Activated naive CD4-positive, alpha-beta T cell treated with anti-CD3 and anti-CD28 coated beads, Interleukin-2, amount 10 ng/mL, durations not matched to agents 7 days and 5 days (primary cell): ENCODE results near the gene SLC35F3.

Experiments used
- CTCF ChIA-PET: fragments of 350-600 bp; sonication (Branson Sonifier 250); formaldehyde crosslinking; loops from one replicate; lab custom pipeline; 2021; ENCODE audit warnings: antibody characterized with exemption; lab: Charles Lee
- DNase-seq: peaks from one replicate; pipeline ENCODE4 v3.0.0-alpha.2; 2020
- H3K27ac Mint-ChIP-seq: one replicate; pipeline ENCODE4 v1.8.0; 2021; ENCODE audit warnings: mild to moderate bottlenecking, moderate library complexity, mixed read lengths
- H3K27me3 Mint-ChIP-seq: one replicate; pipeline ENCODE4 v1.8.0; 2021; ENCODE audit warnings: mild to moderate bottlenecking, mixed read lengths
- H3K36me3 Mint-ChIP-seq: one replicate; pipeline ENCODE4 v1.8.0; 2021; ENCODE audit warnings: mixed read lengths
- H3K4me1 Mint-ChIP-seq: one replicate; pipeline ENCODE4 v1.8.0; 2021; ENCODE audit warnings: mixed read lengths
- H3K4me3 Mint-ChIP-seq: one replicate; pipeline ENCODE4 v1.8.0; 2021; ENCODE audit warnings: mild to moderate bottlenecking, moderate library complexity, mixed read lengths
- H3K9me3 Mint-ChIP-seq: one replicate; pipeline ENCODE4 v1.8.0; 2021; ENCODE audit warnings: mixed read lengths

SLC35F3 gene

GRCh38 chr1:234262754-234263105 lies 358.3 kb downstream of the SLC35F3 start:
- Mint-ChIP-seq H3K9me3 (peaks cover 4% of the 10 kb centered on the region), H3K4me1 (peaks cover 14% of the 10 kb centered on the region), H3K4me3 (no peak overlapping the region), H3K27me3 (no peaks in the 10 kb centered on the region), H3K36me3 (peaks cover 25% of the 10 kb centered on the region), H3K27ac (no peak overlapping the region)
- CTCF ChIA-PET, result interaction anchor here (0.5 to 1.3 kb wide), 3 partner anchors 13 to 47 kb away, joined by 3 to 4 read pairs (median 3); no protein-coding TSS in a partner anchor
- no peak for DNase-seq

GRCh38 chr1:234264832-234265231 lies 360.4 kb downstream of the SLC35F3 start:
- CTCF ChIA-PET, result interaction anchor here (1.3 kb wide), 1 partner anchor 52 kb away, joined by 3 read pairs; no protein-coding TSS in a partner anchor
- Mint-ChIP-seq H3K4me3 (no peak overlapping the region), H3K27ac (no peak overlapping the region), H3K27me3 (no peaks in the 10 kb centered on the region), H3K36me3 (peaks cover 19% of the 10 kb centered on the region), H3K4me1 (peaks cover 16% of the 10 kb centered on the region), H3K9me3 (no peaks in the 10 kb centered on the region)
- DNase-seq, result no peak

- Mint-ChIP-seq H3K9me3 (no peaks in the 10 kb centered on the region), H3K27me3 (no peaks in the 10 kb centered on the region), H3K4me1 (peaks cover 17% of the 10 kb centered on the region), H3K27ac (no peak overlapping the region), H3K4me3 (no peak overlapping the region), H3K36me3 (peaks cover 20% of the 10 kb centered on the region)
- CTCF ChIA-PET, result interaction anchor here (1.3 kb wide), 1 partner anchor 52 kb away, joined by 3 read pairs; no protein-coding TSS in a partner anchor
- DNase-seq, result no peak
Observed at GRCh38 chr1:234265321-234265720, 360.8 kb downstream of the SLC35F3 start.

- Mint-ChIP-seq H3K27me3 (no peaks in the 10 kb centered on the region), H3K27ac (no peak overlapping the region)
- CTCF ChIA-PET, result interaction anchor here (1.3 kb wide), 1 partner anchor 53 kb away, joined by 3 read pairs; no protein-coding TSS in a partner anchor
Observed at GRCh38 chr1:234265861-234266260, 361.4 kb downstream of the SLC35F3 start.

GRCh38 chr1:234270093-234270492 lies 365.6 kb downstream of the SLC35F3 start:
- Mint-ChIP-seq H3K27ac (no peak overlapping the region), H3K36me3 (peaks cover 16% of the 10 kb centered on the region), H3K4me3 (no peak overlapping the region), H3K4me1 (peaks cover 30% of the 10 kb centered on the region), H3K27me3 (no peaks in the 10 kb centered on the region), H3K9me3 (no peaks in the 10 kb centered on the region)
- no peak for DNase-seq
- CTCF ChIA-PET, result interaction anchor here (0.9 to 1.7 kb wide), 3 partner anchors 40 kb away, joined by 3 to 7 read pairs (median 4); no protein-coding TSS in a partner anchor

More at GRCh38 chr1:234265861-234266260, 361.4 kb downstream of the SLC35F3 start:
- Mint-ChIP-seq H3K4me1 (peaks cover 17% of the 10 kb centered on the region), H3K4me3 (no peak overlapping the region), H3K9me3 (no peaks in the 10 kb centered on the region), H3K36me3 (peaks cover 16% of the 10 kb centered on the region)
- DNase-seq, result no peak

- no peaks in the 10 kb centered on the region for H3K9me3 Mint-ChIP-seq
- DNase-seq, result no peak
- CTCF ChIA-PET, result interaction anchor here (0.9 to 1.7 kb wide), 3 partner anchors 39 to 57 kb away, joined by 3 to 7 read pairs (median 5); no protein-coding TSS in a partner anchor
- H3K4me1 Mint-ChIP-seq, result peaks cover 30% of the 10 kb centered on the region
- H3K27me3 Mint-ChIP-seq, result no peaks in the 10 kb centered on the region
- peaks cover 17% of the 10 kb centered on the region for H3K36me3 Mint-ChIP-seq
- H3K4me3 Mint-ChIP-seq, result no peak overlapping the region
- peak overlapping the region; percentile 19 for H3K27ac Mint-ChIP-seq
Observed at GRCh38 chr1:234270581-234271242, 366.2 kb downstream of the SLC35F3 start.

GRCh38 chr1:234271243-234271606 lies 366.7 kb downstream of the SLC35F3 start:
- Mint-ChIP-seq H3K4me3 (no peak overlapping the region), H3K27ac (peak overlapping the region; percentile 19), H3K4me1 (peaks cover 30% of the 10 kb centered on the region), H3K9me3 (no peaks in the 10 kb centered on the region), H3K36me3 (peaks cover 16% of the 10 kb centered on the region), H3K27me3 (no peaks in the 10 kb centered on the region)
- no peak for DNase-seq
- CTCF ChIA-PET, result interaction anchor here (1.7 kb wide), 2 partner anchors 39 to 58 kb away, joined by 5 to 7 read pairs; no protein-coding TSS in a partner anchor

- no peak overlapping the region for H3K27ac Mint-ChIP-seq
- H3K4me3 Mint-ChIP-seq, result no peak overlapping the region
- CTCF ChIA-PET, result interaction anchor here (1.1 to 1.3 kb wide), 2 partner anchors 46 to 59 kb away, joined by 3 read pairs; no protein-coding TSS in a partner anchor
- DNase-seq, result no peak
- H3K27me3 Mint-ChIP-seq, result no peaks in the 10 kb centered on the region
- H3K4me1 Mint-ChIP-seq, result peaks cover 30% of the 10 kb centered on the region
- peaks cover 19% of the 10 kb centered on the region for H3K36me3 Mint-ChIP-seq
- H3K9me3 Mint-ChIP-seq, result no peaks in the 10 kb centered on the region
Observed at GRCh38 chr1:234272656-234273312, 368.3 kb downstream of the SLC35F3 start.

- Mint-ChIP-seq H3K4me1 (peaks cover 30% of the 10 kb centered on the region), H3K27ac (no peak overlapping the region), H3K27me3 (no peaks in the 10 kb centered on the region), H3K9me3 (no peaks in the 10 kb centered on the region), H3K36me3 (peaks cover 19% of the 10 kb centered on the region), H3K4me3 (no peak overlapping the region)
- DNase-seq, result no peak
- CTCF ChIA-PET, result interaction anchor here (1.2 kb wide), 1 partner anchor 36 kb away, joined by 5 read pairs; no protein-coding TSS in a partner anchor
Observed at GRCh38 chr1:234273981-234274380, 369.5 kb downstream of the SLC35F3 start.

- CTCF ChIA-PET, result interaction anchor here (0.9 to 1.0 kb wide), 4 partner anchors 13 to 129 kb away, joined by 3 to 4 read pairs (median 3); no protein-coding TSS in a partner anchor
- peaks cover 20% of the 10 kb centered on the region for H3K36me3 Mint-ChIP-seq
- H3K4me1 Mint-ChIP-seq, result peaks cover 14% of the 10 kb centered on the region
- no peak overlapping the region for H3K4me3 Mint-ChIP-seq
- H3K27me3 Mint-ChIP-seq, result no peaks in the 10 kb centered on the region
- H3K9me3 Mint-ChIP-seq, result no peaks in the 10 kb centered on the region
- H3K27ac Mint-ChIP-seq, result no peak overlapping the region
- DNase-seq, result no peak
Observed at GRCh38 chr1:234276151-234276788, 371.8 kb downstream of the SLC35F3 start.

- Mint-ChIP-seq H3K4me1 (peaks cover 5% of the 10 kb centered on the region), H3K27me3 (no peaks in the 10 kb centered on the region), H3K9me3 (no peaks in the 10 kb centered on the region), H3K4me3 (no peak overlapping the region), H3K27ac (no peak overlapping the region), H3K36me3 (peaks cover 20% of the 10 kb centered on the region)
- no peak for DNase-seq
- CTCF ChIA-PET, result interaction anchor here (1.0 kb wide), 1 partner anchor 99 kb away, joined by 3 read pairs; no protein-coding TSS in a partner anchor
Observed at GRCh38 chr1:234277161-234277868, 372.8 kb downstream of the SLC35F3 start.

- CTCF ChIA-PET, result no interaction called here
- no peaks in the 10 kb centered on the region for H3K4me1 Mint-ChIP-seq
- no peak overlapping the region for H3K4me3 Mint-ChIP-seq
- H3K27me3 Mint-ChIP-seq, result no peaks in the 10 kb centered on the region
- H3K36me3 Mint-ChIP-seq, result peaks cover 14% of the 10 kb centered on the region
- no peak for DNase-seq
- no peaks in the 10 kb centered on the region for H3K9me3 Mint-ChIP-seq
- no peak overlapping the region for H3K27ac Mint-ChIP-seq
Observed at GRCh38 chr1:234279021-234279420, 374.5 kb downstream of the SLC35F3 start.

- Mint-ChIP-seq H3K36me3 (peaks cover 10% of the 10 kb centered on the region), H3K4me3 (no peak overlapping the region), H3K9me3 (no peaks in the 10 kb centered on the region), H3K27me3 (no peaks in the 10 kb centered on the region), H3K4me1 (no peaks in the 10 kb centered on the region), H3K27ac (no peak overlapping the region)
- no peak for DNase-seq
- CTCF ChIA-PET, result no interaction called here
Observed at GRCh38 chr1:234280500-234280899, 376.0 kb downstream of the SLC35F3 start.
